PC-9 (cell line): Measurements from ENCODE around the gene SPRYD3.

ENCODE experiments used
- CTCF ChIP-seq: fragments of 200-600 bp; sonication (generic); conservative IDR thresholded peaks from 2 replicates; pipeline ENCODE4 v1.6.1; 2017; ENCODE audit warnings: mixed run types, antibody characterized with exemption, mild to moderate bottlenecking, moderate library complexity
- EZH2 ChIP-seq: fragments of 200-600 bp; sonication (generic); IDR thresholded peaks from 2 replicates; pipeline ENCODE4 v1.8.0; 2017; ENCODE audit warnings: antibody characterized with exemption, low read depth

DNA sequence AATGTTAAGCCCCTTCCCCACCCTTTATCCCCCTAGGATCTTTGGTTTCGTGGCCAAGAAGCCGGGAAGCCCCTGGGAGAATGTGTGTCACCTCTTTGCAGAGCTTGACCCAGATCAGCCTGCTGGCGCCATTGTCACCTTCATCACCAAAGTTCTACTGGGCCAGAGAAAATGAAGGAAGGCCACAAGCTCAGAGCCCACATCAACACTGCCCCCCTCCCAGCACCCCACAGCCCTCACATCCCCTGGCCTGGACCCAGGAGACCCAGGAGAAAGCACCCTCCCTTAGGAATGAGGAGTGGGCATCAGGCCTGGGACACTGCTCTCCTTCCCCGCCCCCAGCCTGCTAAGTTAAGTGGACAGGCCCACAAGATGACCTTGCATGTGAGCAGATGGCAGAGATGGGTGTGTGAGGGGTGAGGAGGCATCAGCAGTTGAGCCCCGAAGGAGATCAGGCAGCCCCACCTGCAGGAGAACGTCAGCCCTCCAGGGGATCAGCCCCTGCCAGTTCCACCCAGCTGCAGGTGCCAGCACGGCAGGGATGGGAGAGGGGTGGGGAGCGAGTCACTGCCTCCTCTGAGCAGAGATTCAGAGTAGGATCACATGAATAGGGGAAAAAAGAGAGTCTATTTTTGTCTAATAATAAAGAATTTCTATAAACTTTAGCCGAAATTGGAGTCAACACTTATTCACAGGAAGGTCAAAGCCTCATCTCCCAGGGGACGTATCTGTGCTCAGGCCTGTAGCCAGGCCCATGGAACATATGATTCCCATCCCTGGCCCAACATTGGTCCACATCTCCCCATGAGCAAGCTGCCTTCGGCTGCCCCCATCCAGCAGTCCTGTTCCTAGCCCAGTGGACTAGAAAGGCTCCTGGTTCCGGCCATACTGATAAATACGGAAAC lies 15.2 kb downstream of the SPRYD3 start:
- TF ChIP-seq CTCF = no peak
- no peak for TF ChIP-seq EZH2
